ENCODE data around the gene CSF1R.

The CSF1R gene

DNA sequence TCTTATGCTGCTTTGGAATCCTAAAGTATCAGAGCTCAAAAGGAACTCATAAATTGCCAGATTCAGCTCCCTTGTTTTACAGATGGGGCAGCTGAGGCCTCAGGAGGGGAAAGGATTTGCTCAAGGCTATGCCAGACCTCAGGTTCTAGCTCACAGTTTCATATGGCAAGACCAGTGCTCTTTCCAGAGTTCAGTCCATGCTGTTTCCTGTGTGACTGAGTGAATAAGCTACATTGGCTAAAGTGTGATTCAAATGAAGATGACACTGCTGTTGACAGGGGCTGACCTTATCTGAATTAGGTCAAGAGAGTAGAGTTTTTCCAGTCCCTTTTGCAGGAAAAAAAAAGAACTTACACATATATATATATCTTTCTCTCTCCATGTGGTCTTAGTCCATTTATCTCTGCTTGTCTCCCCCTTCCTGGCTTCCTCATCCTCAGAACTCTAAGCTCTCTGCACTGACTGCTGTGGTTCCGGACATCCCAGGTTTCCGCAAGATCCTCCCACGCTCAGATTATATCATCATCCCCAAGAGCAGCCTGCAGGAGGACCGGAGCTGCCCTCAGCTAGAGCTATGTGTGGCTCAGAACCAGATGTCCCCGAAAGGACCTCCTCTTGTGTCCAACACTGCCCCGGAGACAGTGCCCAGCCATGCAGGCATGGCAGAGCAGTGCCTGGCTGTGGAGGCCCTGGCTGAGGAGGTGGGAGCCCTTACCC lies 76.5 kb downstream of the CSF1R start:
- TF ChIP-seq TEAD4 (IDR thresholded peaks at IDR 0.05) (no peak), EP300 (IDR thresholded peaks at IDR 0.05; ENCODE audit: borderline replicate concordance) (no peak), CREB1 (IDR thresholded peaks at IDR 0.05; ENCODE audit: low read depth) (no peak)

DNA sequence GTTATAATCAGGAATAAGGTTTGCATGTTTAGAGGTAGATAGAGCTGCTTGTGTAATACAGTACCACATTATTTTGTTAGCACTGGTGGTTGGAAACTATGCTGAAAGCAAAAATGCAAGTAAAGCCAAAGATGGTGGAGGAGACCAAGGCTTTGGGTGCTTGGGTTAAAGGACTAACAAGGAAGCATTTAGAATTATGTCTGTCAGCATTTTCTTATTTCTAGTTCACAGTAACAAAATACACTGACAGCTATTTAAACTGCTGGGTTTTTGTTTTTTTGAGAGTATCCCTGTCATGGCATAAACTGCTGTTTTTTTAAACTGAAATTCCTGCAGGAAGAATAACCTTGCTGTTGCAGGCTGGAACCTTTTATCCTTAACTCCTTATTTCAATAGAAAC lies 79.3 kb downstream of the CSF1R start:
- TF ChIP-seq, protein P1, sequence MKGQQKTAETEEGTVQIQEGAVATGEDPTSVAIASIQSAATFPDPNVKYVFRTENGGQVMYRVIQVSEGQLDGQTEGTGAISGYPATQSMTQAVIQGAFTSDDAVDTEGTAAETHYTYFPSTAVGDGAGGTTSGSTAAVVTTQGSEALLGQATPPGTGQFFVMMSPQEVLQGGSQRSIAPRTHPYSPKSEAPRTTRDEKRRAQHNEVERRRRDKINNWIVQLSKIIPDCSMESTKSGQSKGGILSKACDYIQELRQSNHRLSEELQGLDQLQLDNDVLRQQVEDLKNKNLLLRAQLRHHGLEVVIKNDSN (IDR thresholded peaks at IDR 0.05), result no peak
- TF ChIP-seq CEBPB (IDR thresholded peaks at IDR 0.05), result no peak
- no peak for TF ChIP-seq TEAD4 (IDR thresholded peaks at IDR 0.05)
- TF ChIP-seq FOXM1 (IDR thresholded peaks at IDR 0.05; ENCODE audit: borderline replicate concordance, low read depth), result no peak
- no peak for TF ChIP-seq NFIC (IDR thresholded peaks at IDR 0.05)
- no peak for TF ChIP-seq YY1 (IDR thresholded peaks at IDR 0.05; ENCODE audit: low read depth)
- no peak for TF ChIP-seq CREB1 (IDR thresholded peaks at IDR 0.05; ENCODE audit: low read depth)

DNA sequence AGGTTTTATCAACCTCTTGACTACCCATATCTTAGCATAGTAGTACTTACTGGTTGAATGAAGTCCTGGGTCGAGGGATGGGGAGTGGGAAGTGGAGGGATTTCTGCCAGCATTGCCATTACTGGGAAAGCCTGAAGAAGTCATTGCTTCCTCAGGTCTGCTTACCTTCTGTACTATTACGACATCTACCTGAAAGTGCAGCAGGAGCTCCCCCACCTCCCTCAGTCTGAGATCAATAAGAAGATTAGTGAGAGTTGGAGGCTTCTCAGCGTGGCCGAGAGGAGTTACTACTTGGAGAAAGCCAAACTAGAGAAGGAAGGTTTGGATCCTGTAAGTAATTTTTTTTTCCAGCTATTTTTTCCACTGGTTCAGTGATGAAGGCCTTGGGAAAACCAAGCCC lies 80.0 kb downstream of the CSF1R start:
- no peak for TF ChIP-seq YY1 (IDR thresholded peaks at IDR 0.05; ENCODE audit: low read depth)
- no peak for TF ChIP-seq FOXM1 (IDR thresholded peaks at IDR 0.05; ENCODE audit: borderline replicate concordance, low read depth)
- no peak for TF ChIP-seq ZBTB7A (IDR thresholded peaks at IDR 0.05; ENCODE audit: low read depth)
- TF ChIP-seq, protein P2, sequence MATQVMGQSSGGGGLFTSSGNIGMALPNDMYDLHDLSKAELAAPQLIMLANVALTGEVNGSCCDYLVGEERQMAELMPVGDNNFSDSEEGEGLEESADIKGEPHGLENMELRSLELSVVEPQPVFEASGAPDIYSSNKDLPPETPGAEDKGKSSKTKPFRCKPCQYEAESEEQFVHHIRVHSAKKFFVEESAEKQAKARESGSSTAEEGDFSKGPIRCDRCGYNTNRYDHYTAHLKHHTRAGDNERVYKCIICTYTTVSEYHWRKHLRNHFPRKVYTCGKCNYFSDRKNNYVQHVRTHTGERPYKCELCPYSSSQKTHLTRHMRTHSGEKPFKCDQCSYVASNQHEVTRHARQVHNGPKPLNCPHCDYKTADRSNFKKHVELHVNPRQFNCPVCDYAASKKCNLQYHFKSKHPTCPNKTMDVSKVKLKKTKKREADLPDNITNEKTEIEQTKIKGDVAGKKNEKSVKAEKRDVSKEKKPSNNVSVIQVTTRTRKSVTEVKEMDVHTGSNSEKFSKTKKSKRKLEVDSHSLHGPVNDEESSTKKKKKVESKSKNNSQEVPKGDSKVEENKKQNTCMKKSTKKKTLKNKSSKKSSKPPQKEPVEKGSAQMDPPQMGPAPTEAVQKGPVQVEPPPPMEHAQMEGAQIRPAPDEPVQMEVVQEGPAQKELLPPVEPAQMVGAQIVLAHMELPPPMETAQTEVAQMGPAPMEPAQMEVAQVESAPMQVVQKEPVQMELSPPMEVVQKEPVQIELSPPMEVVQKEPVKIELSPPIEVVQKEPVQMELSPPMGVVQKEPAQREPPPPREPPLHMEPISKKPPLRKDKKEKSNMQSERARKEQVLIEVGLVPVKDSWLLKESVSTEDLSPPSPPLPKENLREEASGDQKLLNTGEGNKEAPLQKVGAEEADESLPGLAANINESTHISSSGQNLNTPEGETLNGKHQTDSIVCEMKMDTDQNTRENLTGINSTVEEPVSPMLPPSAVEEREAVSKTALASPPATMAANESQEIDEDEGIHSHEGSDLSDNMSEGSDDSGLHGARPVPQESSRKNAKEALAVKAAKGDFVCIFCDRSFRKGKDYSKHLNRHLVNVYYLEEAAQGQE (IDR thresholded peaks at IDR 0.05; ENCODE audit: low read depth), result no peak
- no peak for TF ChIP-seq EGR1 (IDR thresholded peaks at IDR 0.05)
- TF ChIP-seq TEAD4 (IDR thresholded peaks at IDR 0.05), result no peak
- no peak for TF ChIP-seq NFIC (IDR thresholded peaks at IDR 0.05)
- TF ChIP-seq, protein P3, sequence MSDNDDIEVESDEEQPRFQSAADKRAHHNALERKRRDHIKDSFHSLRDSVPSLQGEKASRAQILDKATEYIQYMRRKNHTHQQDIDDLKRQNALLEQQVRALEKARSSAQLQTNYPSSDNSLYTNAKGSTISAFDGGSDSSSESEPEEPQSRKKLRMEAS (IDR thresholded peaks at IDR 0.05), result no peak
